Measurements from ENCODE around the gene CRHR1. TPM values are rescaled to one million over a fixed set of nuclear protein-coding genes. Genes with fewer than 3 reads are reported as not detected.

Gene CRHR1
- total RNA-seq, 4 donors from 2014 or later: 0.75 TPM; not detected in 3

DNA sequence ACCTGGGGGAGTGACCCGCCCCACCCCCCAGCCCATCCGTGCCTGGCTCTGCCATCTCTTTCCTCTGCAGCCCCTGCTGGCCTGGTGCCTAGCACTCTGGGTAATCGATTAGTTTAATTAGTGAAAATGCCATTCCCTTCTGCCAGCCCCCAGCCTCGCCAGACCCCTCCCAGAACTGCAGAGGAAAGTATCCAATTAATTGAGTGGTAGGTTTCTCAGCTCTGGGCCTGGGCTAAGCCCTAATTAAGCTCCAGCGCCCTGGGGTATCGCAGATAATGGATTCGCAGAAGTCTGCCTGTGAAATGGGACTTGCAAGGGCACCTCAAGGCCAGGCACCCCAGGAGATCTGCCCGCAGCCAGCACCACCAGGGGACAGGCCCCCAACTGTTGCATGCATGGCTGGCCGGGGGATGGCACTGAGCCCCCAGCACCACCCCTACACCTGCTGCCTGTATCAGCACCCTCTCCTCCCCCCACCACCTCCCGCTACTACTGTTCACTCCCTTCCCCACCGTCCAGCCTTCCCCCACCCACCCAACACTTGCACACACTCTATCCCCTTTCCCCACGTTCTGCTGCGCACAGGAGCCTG, 40.9 kb downstream of the CRHR1 start:
- TF ChIP-seq, protein P1, sequence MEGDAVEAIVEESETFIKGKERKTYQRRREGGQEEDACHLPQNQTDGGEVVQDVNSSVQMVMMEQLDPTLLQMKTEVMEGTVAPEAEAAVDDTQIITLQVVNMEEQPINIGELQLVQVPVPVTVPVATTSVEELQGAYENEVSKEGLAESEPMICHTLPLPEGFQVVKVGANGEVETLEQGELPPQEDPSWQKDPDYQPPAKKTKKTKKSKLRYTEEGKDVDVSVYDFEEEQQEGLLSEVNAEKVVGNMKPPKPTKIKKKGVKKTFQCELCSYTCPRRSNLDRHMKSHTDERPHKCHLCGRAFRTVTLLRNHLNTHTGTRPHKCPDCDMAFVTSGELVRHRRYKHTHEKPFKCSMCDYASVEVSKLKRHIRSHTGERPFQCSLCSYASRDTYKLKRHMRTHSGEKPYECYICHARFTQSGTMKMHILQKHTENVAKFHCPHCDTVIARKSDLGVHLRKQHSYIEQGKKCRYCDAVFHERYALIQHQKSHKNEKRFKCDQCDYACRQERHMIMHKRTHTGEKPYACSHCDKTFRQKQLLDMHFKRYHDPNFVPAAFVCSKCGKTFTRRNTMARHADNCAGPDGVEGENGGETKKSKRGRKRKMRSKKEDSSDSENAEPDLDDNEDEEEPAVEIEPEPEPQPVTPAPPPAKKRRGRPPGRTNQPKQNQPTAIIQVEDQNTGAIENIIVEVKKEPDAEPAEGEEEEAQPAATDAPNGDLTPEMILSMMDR (IDR thresholded peaks at IDR 0.05; ENCODE audit: low read depth): no peak

DNA sequence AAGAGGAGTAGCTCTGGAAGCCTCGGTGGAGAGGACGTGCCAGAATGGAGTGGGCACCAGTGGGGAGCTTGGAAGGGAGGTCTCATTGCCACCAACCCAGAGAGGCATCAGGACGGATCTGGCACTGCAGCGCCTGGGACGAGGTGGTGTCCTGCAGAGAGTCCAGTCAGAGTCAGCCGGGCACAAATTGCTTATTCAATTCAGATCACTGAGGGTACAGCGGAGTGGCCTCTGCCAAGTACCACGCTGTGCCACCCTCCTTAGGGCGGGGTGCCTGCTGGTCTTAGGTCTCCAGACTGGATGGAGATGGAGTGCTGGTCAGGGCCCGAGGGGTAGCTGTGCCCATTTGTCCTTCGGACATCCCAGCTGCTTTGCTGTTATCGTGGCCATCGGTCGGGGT, 41.7 kb downstream of the CRHR1 start:
- TF ChIP-seq, protein P1 (IDR thresholded peaks at IDR 0.05; ENCODE audit: low read depth): no peak

DNA sequence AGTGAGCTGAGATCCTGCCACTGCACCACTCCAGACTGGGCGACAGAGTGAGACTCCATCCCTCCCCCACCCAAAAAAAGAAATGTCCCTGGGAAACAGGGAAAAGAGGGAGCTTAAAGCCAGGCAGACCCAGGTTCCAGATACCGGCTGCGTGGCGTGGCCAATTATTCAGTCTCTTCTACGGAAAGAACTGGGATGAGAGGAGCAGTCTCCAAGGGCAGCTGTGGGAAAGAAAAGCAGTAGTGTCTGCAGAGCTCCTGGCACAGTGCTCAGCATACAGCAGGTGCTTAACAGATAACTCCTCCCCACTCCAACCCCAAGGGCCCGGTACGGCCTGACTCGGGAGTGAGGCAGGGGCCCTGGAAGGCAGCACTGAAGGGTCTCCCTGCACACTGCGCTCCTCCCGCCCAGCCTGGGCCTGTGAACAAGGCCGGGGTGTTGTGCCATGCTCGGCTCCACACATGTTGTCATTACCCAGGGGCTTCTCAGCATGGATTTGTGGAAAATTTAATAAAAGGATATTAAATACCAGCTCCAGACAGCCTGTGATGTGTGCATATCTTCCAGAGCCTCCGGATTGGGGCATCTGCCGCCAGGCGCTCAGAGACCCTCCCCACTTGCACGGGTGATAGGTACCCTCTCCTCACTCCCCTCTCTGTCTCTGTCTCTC, 42.9 kb downstream of the CRHR1 start:
- TF ChIP-seq, protein P1 (IDR thresholded peaks at IDR 0.05; ENCODE audit: low read depth): no peak

DNA sequence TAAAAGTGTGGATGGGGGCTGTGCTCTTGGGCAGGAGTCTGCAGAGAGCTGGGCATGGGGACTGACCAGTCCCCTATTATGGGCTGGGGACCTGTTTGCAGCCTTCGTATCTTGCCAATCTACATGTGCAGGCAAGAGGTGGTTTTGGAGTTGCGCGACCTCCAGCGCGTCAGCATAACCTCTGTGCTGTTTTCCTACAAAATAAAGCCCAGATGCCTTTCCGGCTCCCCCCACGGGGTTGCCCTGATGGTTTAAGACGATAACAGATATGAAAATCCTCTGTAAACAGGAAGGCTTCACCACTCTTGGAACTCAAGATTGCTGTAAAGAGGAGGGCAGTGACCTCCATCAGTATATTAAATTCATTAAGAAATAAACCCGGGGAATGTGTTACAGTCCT, 44.1 kb downstream of the CRHR1 start:
- TF ChIP-seq, protein P1 (IDR thresholded peaks at IDR 0.05; ENCODE audit: low read depth): no peak

DNA sequence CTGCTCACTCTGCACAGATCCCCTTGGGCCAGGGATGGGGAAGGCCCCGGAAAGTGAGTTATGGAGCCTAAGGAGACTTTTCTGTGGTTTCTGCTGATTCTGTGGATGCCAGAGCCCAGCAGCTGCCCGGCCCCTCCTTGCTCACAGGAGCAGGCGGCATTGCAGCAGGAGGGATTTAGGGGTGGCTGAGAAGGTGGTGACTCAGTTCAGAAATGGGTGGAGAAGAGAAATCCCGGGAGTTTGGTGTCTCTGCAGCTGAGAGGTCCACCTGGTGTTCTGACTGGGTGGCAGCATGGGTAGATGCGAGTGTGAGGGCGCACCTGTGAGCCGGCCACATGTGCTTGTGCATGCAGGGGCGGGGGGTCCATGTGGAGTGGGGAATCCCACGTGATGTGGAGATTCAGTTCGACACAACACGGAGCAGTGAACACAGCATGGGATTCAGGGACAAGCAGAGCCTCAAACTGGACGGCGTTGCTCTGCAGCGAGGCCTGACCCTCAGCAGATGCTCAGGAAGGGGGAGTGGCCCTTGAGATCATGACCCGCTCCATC, 44.5 kb downstream of the CRHR1 start:
- TF ChIP-seq, protein P1 (IDR thresholded peaks at IDR 0.05; ENCODE audit: low read depth): no peak

DNA sequence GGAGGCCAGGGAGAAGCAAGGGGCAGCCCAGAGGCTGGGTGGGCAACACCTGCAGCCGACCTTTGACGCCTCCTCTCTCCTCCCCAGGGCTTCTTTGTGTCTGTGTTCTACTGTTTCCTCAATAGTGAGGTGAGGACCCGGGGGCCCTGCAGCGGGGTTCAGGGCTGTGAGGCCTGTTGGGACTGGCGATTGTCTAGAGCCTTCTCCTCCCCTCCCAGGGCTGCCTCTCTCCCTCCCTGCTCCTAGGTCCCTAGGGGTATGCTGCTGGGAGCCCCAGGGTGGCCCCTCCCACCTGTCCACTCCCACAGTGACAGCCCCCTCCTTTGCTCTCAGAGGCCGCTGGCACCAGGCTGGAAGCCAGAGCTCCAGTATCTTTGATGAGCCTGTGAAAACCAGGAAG, 49.8 kb downstream of the CRHR1 start:
- TF ChIP-seq, protein P1 (IDR thresholded peaks at IDR 0.05; ENCODE audit: low read depth): no peak
